Choroid plexus epithelial cell (primary cell): ENCODE results near the gene FHL1.

Experiments used
- DNase-seq: peaks from one replicate; pipeline ENCODE4 v3.0.0-alpha.2; 2010; ENCODE audit warnings: low read depth
- H3K4me3 ChIP-seq: 2 replicates; pipeline ENCODE4 v1.5.1; 2011; ENCODE audit warnings: low read depth, mild to moderate bottlenecking, control low read depth, low read length, moderate library complexity
- CTCF ChIP-seq: conservative IDR thresholded peaks from 2 replicates; pipeline ENCODE4 v1.5.1; 2011; ENCODE audit warnings: low read depth, mild to moderate bottlenecking, control low read depth, inconsistent platforms, low read length, moderate library complexity

FHL1 gene

GRCh38 chrX:136205882-136206380 lies 58.6 kb downstream of the FHL1 start:
- H3K4me3 ChIP-seq: no peak overlapping the region
- DNase-seq: no peak
- no peak for TF ChIP-seq CTCF

- no peak for TF ChIP-seq CTCF
- no peak for DNase-seq
- H3K4me3 ChIP-seq: no peak overlapping the region
Measured at GRCh38 chrX:136206916-136207315, 59.6 kb downstream of the FHL1 start.

- no peak overlapping the region for H3K4me3 ChIP-seq
- no peak for DNase-seq
- no peak for TF ChIP-seq CTCF
Measured at GRCh38 chrX:136207546-136207945, 60.2 kb downstream of the FHL1 start.

- H3K4me3 ChIP-seq: no peak overlapping the region
- peak; percentile 74 for TF ChIP-seq CTCF
- DNase-seq: peak; percentile 73
Measured at GRCh38 chrX:136209016-136209738, 61.8 kb downstream of the FHL1 start.

GRCh38 chrX:136209751-136210150 lies 62.4 kb downstream of the FHL1 start:
- H3K4me3 ChIP-seq: no peak overlapping the region
- DNase-seq: no peak
- TF ChIP-seq CTCF: no peak

GRCh38 chrX:136210243-136210642 lies 62.9 kb downstream of the FHL1 start:
- DNase-seq: no peak
- H3K4me3 ChIP-seq: no peak overlapping the region

More at GRCh38 chrX:136210243-136210642, 62.9 kb downstream of the FHL1 start:
- TF ChIP-seq CTCF: no peak
